ENCODE data around the gene CFAP299. TPM values are rescaled to one million over a fixed set of nuclear protein-coding genes. Genes with fewer than 3 reads are reported as not detected.

CFAP299 gene
- total RNA-seq, 1 experiment from 2014 or later = not detected

GRCh38 chr4:80637190-80637589 lies 301.7 kb downstream of the CFAP299 start:
- CTCF ChIA-PET = no interaction called here
- H2AFZ ChIP-seq (ENCODE audit: low read depth, low read length, poor library complexity, severe bottlenecking) = no peak overlapping the region
- no peak for ATAC-seq

More at GRCh38 chr4:80637190-80637589, 301.7 kb downstream of the CFAP299 start:
- Histone ChIP-seq H3K27ac (ENCODE audit: low read depth, low read length) (no peak overlapping the region), H3K9me2 (ENCODE audit: insufficient read depth) (no peaks in the 10 kb centered on the region), H3K4me3 (replicated peaks in 1 of 2; ENCODE audit: low read depth in 1 of 2, low read length in 2 of 2) (no peak overlapping the region), H3K9ac (ENCODE audit: low read length) (no peak overlapping the region), H3K9me3 (ENCODE audit: control insufficient read depth in 1 of 2, insufficient read depth in 1 of 2, low read depth in 1 of 2, low read length in 2 of 2) (no peaks in the 10 kb centered on the region), H3K4me2 (ENCODE audit: low read length) (no peak overlapping the region), H3K36me3 (ENCODE audit: control insufficient read depth in 1 of 2, insufficient read depth in 2 of 2, low read length in 2 of 2) (no peaks in the 10 kb centered on the region), H4K20me1 (ENCODE audit: insufficient read depth) (no peaks in the 10 kb centered on the region), H3K79me2 (ENCODE audit: insufficient read depth, low read length) (no peaks in the 10 kb centered on the region), H3K4me1 (ENCODE audit: control insufficient read depth in 1 of 2, insufficient read depth in 2 of 2, low read length in 2 of 2) (no peaks in the 10 kb centered on the region), H3K27me3 (ENCODE audit: insufficient read depth, low read length) (no peaks in the 10 kb centered on the region)
- TF ChIP-seq POLR2AphosphoS5 (IDR thresholded peaks at IDR 0.05; ENCODE audit: low read depth, low read length) (no peak), FOSL1 (IDR thresholded peaks at IDR 0.05; ENCODE audit: low read depth) (no peak), EZH2 (IDR thresholded peaks at IDR 0.05) (no peak), ZFX (IDR thresholded peaks at IDR 0.05) (no peak), MAX (IDR thresholded peaks at IDR 0.05) (no peak), CTCF (IDR thresholded peaks at IDR 0.05 in 2 of 3, conservative IDR thresholded peaks at IDR 0.05 in 1 of 3; ENCODE audit: borderline replicate concordance in 1 of 3, insufficient read depth in 1 of 3, low read depth in 2 of 3, low read length in 2 of 3) (no peak), JUND (IDR thresholded peaks at IDR 0.05) (no peak), ATF3 (IDR thresholded peaks at IDR 0.05) (no peak), EGR1 (IDR thresholded peaks at IDR 0.05; ENCODE audit: low read depth) (no peak), ELF1 (IDR thresholded peaks at IDR 0.05; ENCODE audit: borderline replicate concordance, low read depth) (no peak), REST (IDR thresholded peaks at IDR 0.05; ENCODE audit: low read depth) (no peak), POLR2A (IDR thresholded peaks at IDR 0.05; ENCODE audit: borderline replicate concordance, extremely low read depth, insufficient read depth, insufficient read length) (no peak), CEBPB (IDR thresholded peaks at IDR 0.05; ENCODE audit: low read depth) (no peak), EZH2phosphoT487 (IDR thresholded peaks at IDR 0.05; ENCODE audit: borderline replicate concordance) (no peak)
- ChIA-PET RAD21 (ENCODE audit: low non-redundant PET in 1 of 2, low total read pairs in 2 of 2, uncharacterized antibody in 2 of 2, unreplicated experiment in 2 of 2) (no interaction called here), POLR2A (no interaction called here)
- intact Hi-C loops (cut with micrococcal nuclease) = no loop called here
- no TSS peak for BruUV-seq (replicated peaks)
- no peak for DNase-seq (ENCODE audit: low read depth, low spot score)

All from HCT116 (cell line).